Prostate gland (tissue), 2 donors: Measurements from ENCODE around the gene BANP.

ENCODE experiments used
- POLR2A ChIP-seq: fragments of 450-650 bp; IDR thresholded peaks from one replicate; pipeline ENCODE4 v1.6.1; 2016; ENCODE audit warnings: antibody characterized with exemption, mild to moderate bottlenecking
- POLR2AphosphoS5 ChIP-seq: sonication (generic); formaldehyde crosslinking; IDR thresholded peaks from one replicate; pipeline ENCODE4 v1.6.1; 2017; ENCODE audit warnings: antibody characterized with exemption
- TF ChIP-seq, protein P1 (sequence below), 4 experiments: fragments of 200-600 bp in 2 of 4; fragments of 450-650 bp in 2 of 4; sonication (generic) in 2 of 4; IDR thresholded peaks; 1 replicate in 3 of 4; 2 replicates in 1 of 4; pipeline ENCODE4 v1.5.1; 2016 to 2019; ENCODE audit warnings: antibody characterized with exemption in 4 of 4, mild to moderate bottlenecking in 2 of 4, moderate library complexity in 2 of 4

DNA sequence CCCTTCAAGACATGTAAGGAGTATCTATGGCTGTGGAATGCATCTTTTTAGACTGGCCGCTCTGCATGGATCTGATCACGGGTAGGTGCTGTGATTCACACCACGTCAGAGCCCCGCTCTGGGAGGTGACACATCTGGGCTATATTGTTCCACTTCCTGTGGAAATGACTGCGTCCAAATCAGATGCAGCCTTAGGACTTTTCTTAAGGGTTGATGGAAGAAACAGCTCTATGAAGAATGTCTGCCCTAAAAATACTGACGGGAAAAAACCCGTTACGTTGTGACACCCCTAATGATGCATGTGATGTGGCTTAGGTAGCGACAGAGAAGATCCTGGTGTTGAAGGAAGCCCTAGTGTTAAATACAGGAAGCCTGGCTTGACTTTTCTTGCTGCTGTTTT is 12.2 kb downstream of the BANP start:
- TF ChIP-seq, protein P1, sequence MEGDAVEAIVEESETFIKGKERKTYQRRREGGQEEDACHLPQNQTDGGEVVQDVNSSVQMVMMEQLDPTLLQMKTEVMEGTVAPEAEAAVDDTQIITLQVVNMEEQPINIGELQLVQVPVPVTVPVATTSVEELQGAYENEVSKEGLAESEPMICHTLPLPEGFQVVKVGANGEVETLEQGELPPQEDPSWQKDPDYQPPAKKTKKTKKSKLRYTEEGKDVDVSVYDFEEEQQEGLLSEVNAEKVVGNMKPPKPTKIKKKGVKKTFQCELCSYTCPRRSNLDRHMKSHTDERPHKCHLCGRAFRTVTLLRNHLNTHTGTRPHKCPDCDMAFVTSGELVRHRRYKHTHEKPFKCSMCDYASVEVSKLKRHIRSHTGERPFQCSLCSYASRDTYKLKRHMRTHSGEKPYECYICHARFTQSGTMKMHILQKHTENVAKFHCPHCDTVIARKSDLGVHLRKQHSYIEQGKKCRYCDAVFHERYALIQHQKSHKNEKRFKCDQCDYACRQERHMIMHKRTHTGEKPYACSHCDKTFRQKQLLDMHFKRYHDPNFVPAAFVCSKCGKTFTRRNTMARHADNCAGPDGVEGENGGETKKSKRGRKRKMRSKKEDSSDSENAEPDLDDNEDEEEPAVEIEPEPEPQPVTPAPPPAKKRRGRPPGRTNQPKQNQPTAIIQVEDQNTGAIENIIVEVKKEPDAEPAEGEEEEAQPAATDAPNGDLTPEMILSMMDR (IDR thresholded peaks at IDR 0.05): no peak
- TF ChIP-seq POLR2A: no peak
- TF ChIP-seq POLR2AphosphoS5: no peak
